Neural crest cell (in vitro differentiated cells): ENCODE data around the gene XPO1. TPM values are rescaled to one million over a fixed set of nuclear protein-coding genes. Genes with fewer than 3 reads are reported as not detected.
"Not testable (repeated sequence)": the region's sequence is repeated elsewhere in the genome, so short reads cannot be mapped to it uniquely, and the experiment has no call there.

Experiments
- DNase-seq: peaks from one replicate; pipeline ENCODE4 v3.0.0; 2021; ENCODE audit warnings: low read depth, mixed read lengths, low spot score
- H3K27ac Mint-ChIP-seq: one replicate; pipeline ENCODE4 v1.8.0; 2021; ENCODE audit warnings: mild to moderate bottlenecking, mixed read lengths; ENCODE audit not compliant: unreplicated experiment
- H3K27me3 Mint-ChIP-seq: 2 replicates; pipeline ENCODE4 v1.8.0; 2021; ENCODE audit warnings: low read depth, mild to moderate bottlenecking, mixed read lengths
- H3K36me3 Mint-ChIP-seq: 2 replicates; pipeline ENCODE4 v1.8.0; 2021; ENCODE audit warnings: low read depth, mild to moderate bottlenecking, mixed read lengths
- H3K4me1 Mint-ChIP-seq: 2 replicates; pipeline ENCODE4 v1.8.0; 2021; ENCODE audit warnings: mixed read lengths
- H3K4me3 Mint-ChIP-seq: one replicate; pipeline ENCODE4 v1.8.0; 2021; ENCODE audit warnings: mild to moderate bottlenecking, mixed read lengths
- H3K9me3 Mint-ChIP-seq: 2 replicates; pipeline ENCODE4 v1.8.0; 2021; ENCODE audit warnings: mixed read lengths
- CTCF ChIP-seq: fragments of 200-600 bp; sonication (generic); conservative IDR thresholded peaks from 2 replicates; pipeline ENCODE4 v1.5.0; 2021; ENCODE audit warnings: antibody characterized with exemption, mild to moderate bottlenecking
- total RNA-seq: library from RNA; stranded (reverse); gene quantifications from 2 replicates; pipeline ENCODE4 v1.2.1, GENCODE V29; 2021

Gene XPO1
- total RNA-seq, 1 donor from 2014 or later = 233 TPM

GRCh38 chr2:61452392-61452791, 85.8 kb downstream of the XPO1 start:
- peaks cover 3% of the 10 kb centered on the region for H3K9me3 Mint-ChIP-seq
- no peak for TF ChIP-seq CTCF
- peaks cover 7% of the 10 kb centered on the region for H3K4me1 Mint-ChIP-seq
- H3K27me3 Mint-ChIP-seq = no peaks in the 10 kb centered on the region
- no peak overlapping the region for H3K4me3 Mint-ChIP-seq
- H3K36me3 Mint-ChIP-seq = peaks cover 17% of the 10 kb centered on the region
- DNase-seq = no peak
- no peak overlapping the region for H3K27ac Mint-ChIP-seq

DNA sequence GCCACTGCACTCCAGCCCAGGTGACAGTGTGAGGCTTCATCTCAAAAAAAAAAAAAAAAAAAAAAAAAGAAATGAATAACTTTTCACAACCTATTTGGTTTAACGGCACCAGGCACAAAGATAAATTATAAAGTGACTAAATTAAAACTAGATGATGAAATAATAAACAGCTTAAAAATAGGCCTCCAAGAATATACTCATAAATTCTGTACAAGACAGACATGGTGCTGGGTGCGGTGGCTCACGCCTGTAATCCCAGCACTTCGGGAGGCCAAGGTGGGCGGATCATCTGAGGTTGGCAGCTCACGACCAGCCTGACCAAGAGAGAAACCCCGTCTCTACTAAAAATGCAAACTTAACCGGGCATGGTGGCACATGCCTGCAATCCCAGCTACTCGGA, 87.0 kb downstream of the XPO1 start:
- no peak for DNase-seq
- Mint-ChIP-seq H3K4me1 (peaks cover 4% of the 10 kb centered on the region), H3K36me3 (peaks cover 17% of the 10 kb centered on the region), H3K9me3 (peaks cover 3% of the 10 kb centered on the region), H3K4me3 (no peak overlapping the region), H3K27me3 (no peaks in the 10 kb centered on the region), H3K27ac (no peak overlapping the region)
- no peak for TF ChIP-seq CTCF

DNA sequence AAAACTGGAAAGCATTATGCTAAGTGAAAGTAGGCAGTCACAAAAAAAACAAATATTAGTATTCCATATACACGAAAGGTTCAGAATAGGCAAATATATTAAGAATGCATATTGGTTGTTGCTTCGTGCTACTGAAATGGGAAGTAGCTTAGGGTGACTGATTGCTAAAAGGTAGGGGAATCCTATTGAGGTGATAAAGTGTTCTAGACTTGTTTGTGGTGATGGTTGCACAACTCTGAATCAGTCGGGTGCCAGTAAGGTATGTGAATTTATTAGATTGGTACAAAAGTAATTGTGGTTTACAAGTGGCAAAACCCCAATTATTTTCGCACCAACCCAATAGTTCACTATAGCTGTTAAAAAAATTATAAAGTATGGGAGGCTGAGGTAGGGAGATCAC, 88.0 kb downstream of the XPO1 start:
- Mint-ChIP-seq H3K27me3 (no peaks in the 10 kb centered on the region), H3K36me3 (peaks cover 15% of the 10 kb centered on the region), H3K4me3 (no peak overlapping the region), H3K4me1 (no peaks in the 10 kb centered on the region), H3K9me3 (peaks cover 3% of the 10 kb centered on the region), H3K27ac (no peak overlapping the region)
- TF ChIP-seq CTCF = no peak
- DNase-seq = no peak

- H3K36me3 Mint-ChIP-seq = peaks cover 26% of the 10 kb centered on the region
- TF ChIP-seq CTCF = no peak
- H3K4me3 Mint-ChIP-seq = no peak overlapping the region
- peaks cover 7% of the 10 kb centered on the region for H3K9me3 Mint-ChIP-seq
- no peaks in the 10 kb centered on the region for H3K27me3 Mint-ChIP-seq
- H3K4me1 Mint-ChIP-seq = peaks cover 3% of the 10 kb centered on the region
- no peak for DNase-seq
- no peak overlapping the region for H3K27ac Mint-ChIP-seq
Measured at GRCh38 chr2:61448229-61448628, 89.9 kb downstream of the XPO1 start.

- not testable (repeated sequence) for H3K9me3 Mint-ChIP-seq, H3K4me3 Mint-ChIP-seq, H3K27me3 Mint-ChIP-seq, H3K27ac Mint-ChIP-seq, DNase-seq
- peaks cover 29% of the 10 kb centered on the region for H3K36me3 Mint-ChIP-seq
- H3K4me1 Mint-ChIP-seq = peaks cover 12% of the 10 kb centered on the region
Measured at GRCh38 chr2:61446971-61447370, 91.2 kb downstream of the XPO1 start.

DNA sequence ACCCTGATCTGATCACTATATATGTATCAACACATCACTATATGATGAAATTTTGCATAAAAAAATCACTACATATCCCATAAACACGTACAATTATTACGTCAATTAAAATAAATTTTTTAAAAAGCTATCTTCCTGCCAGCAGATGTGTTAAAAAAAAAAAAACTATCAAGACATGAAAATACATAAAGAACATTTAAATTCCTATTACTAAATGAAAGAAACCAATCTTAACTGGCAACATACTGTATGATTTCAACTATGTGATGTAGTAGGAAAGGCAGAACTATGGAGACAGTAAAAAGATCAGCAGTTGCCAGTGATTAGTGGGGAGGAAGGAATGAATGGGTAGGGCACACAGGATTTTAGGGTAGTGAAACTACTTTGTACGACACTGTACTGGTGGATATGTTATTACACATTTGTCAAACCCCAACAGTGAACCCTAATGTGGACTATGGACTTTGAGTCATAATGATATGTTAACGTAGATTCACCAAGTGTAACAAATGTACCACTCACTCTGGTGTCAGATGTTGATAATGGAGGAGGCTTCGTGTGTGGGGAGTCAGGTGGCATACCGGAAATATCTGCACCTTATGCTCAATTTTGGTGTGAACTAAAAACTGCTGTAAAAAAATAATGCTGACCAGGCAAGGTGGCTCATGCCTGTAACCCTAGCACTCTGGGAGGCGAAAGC, 94.7 kb downstream of the XPO1 start:
- H3K9me3 Mint-ChIP-seq = peaks cover 3% of the 10 kb centered on the region
- no peak overlapping the region for H3K4me3 Mint-ChIP-seq
- no peaks in the 10 kb centered on the region for H3K27me3 Mint-ChIP-seq
- no peak overlapping the region for H3K27ac Mint-ChIP-seq
- H3K36me3 Mint-ChIP-seq = peaks cover 19% of the 10 kb centered on the region
- TF ChIP-seq CTCF = no peak
- peaks cover 21% of the 10 kb centered on the region for H3K4me1 Mint-ChIP-seq
- DNase-seq = no peak
